HG03175 (cell line): ENCODE results near the gene FOXA1.
"Not testable (repeated sequence)": the region's sequence is repeated elsewhere in the genome, so short reads cannot be mapped to it uniquely, and the experiment has no call there.

ENCODE experiments used
- ATAC-seq: cut with Tn5 transposase; IDR thresholded peaks from one replicate; pipeline ENCODE4 v1.9.1; 2021; ENCODE audit warnings: mild to moderate bottlenecking, moderate library complexity; ENCODE audit not compliant: unreplicated experiment

The FOXA1 gene

GRCh38 chr14:37563189-37563588, 31.9 kb downstream of the FOXA1 start:
- ATAC-seq, result no peak

- ATAC-seq, result no peak
Measured at GRCh38 chr14:37559386-37559785, 35.7 kb downstream of the FOXA1 start.

GRCh38 chr14:37558740-37559139, 36.3 kb downstream of the FOXA1 start:
- no peak for ATAC-seq

- not testable (repeated sequence) for ATAC-seq
Measured at GRCh38 chr14:37555596-37555995, 39.5 kb downstream of the FOXA1 start.

GRCh38 chr14:37553935-37554550, 41.0 kb downstream of the FOXA1 start:
- ATAC-seq, result no peak

- ATAC-seq, result no peak
Measured at GRCh38 chr14:37551119-37551518, 43.9 kb downstream of the FOXA1 start.

- ATAC-seq, result no peak
Measured at GRCh38 chr14:37550511-37550910, 44.5 kb downstream of the FOXA1 start.

- no peak for ATAC-seq
Measured at GRCh38 chr14:37546621-37547447, 48.2 kb downstream of the FOXA1 start.

- no peak for ATAC-seq
Measured at GRCh38 chr14:37545174-37545573, 49.9 kb downstream of the FOXA1 start.

GRCh38 chr14:37544407-37544806, 50.6 kb downstream of the FOXA1 start:
- no peak for ATAC-seq

- no peak for ATAC-seq
Measured at GRCh38 chr14:37539992-37540391, 55.1 kb downstream of the FOXA1 start.
